ENCODE results near the gene UBE2H. TPM values are rescaled to one million over a fixed set of nuclear protein-coding genes. Genes with fewer than 3 reads are reported as not detected.

Gene UBE2H
- total and polyA plus RNA-seq, 2 donors (not counting 1 experiment from before 2014, with no cell fraction given), result 23.3 to 54.1 TPM

- H3K4me3 Mint-ChIP-seq, result no peak overlapping the region
- H3K27ac Mint-ChIP-seq, result no peak overlapping the region
- ChIA-PET POLR2A (no interaction called here), CTCF (interaction anchor here (0.6 to 3.5 kb wide), 4 partner anchors 8 to 190 kb away, joined by 4 to 14 read pairs (median 5); no protein-coding TSS in a partner anchor)
- no peak overlapping the region for H2AFZ ChIP-seq (ENCODE audit: insufficient read depth, low read depth, low read length, poor library complexity, severe bottlenecking)
- no peaks in the 10 kb centered on the region for H3K36me3 ChIP-seq (replicated peaks in 1 of 2; ENCODE audit: control extremely low read depth in 1 of 2, control insufficient read depth in 1 of 2, extremely low read depth in 1 of 2, insufficient read depth in 2 of 2, low read length in 1 of 2)
- DNase-seq (no peak), ATAC-seq (ENCODE audit: low read depth) (no peak)
- intact Hi-C loops (cut with micrococcal nuclease), result loop anchor here (10.0 kb wide), 1 partner anchor 87 kb away; no protein-coding TSS in a partner anchor
- peaks cover 9 to 17% of the 10 kb centered on the region in 2 donors for H3K4me1 ChIP-seq (ENCODE audit: control insufficient read depth in 2 of 2, insufficient read depth in 2 of 2, low read length in 2 of 2)
- H3K4me1 Mint-ChIP-seq, result peaks cover 10% of the 10 kb centered on the region
- TF ChIP-seq EZH2 (IDR thresholded peaks at IDR 0.05; ENCODE audit: borderline replicate concordance, insufficient read depth, low read depth, low read length, poor library complexity, severe bottlenecking), result no peak
- TF ChIP-seq, protein P1, sequence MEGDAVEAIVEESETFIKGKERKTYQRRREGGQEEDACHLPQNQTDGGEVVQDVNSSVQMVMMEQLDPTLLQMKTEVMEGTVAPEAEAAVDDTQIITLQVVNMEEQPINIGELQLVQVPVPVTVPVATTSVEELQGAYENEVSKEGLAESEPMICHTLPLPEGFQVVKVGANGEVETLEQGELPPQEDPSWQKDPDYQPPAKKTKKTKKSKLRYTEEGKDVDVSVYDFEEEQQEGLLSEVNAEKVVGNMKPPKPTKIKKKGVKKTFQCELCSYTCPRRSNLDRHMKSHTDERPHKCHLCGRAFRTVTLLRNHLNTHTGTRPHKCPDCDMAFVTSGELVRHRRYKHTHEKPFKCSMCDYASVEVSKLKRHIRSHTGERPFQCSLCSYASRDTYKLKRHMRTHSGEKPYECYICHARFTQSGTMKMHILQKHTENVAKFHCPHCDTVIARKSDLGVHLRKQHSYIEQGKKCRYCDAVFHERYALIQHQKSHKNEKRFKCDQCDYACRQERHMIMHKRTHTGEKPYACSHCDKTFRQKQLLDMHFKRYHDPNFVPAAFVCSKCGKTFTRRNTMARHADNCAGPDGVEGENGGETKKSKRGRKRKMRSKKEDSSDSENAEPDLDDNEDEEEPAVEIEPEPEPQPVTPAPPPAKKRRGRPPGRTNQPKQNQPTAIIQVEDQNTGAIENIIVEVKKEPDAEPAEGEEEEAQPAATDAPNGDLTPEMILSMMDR (IDR thresholded peaks at IDR 0.05), result no peak
- H3K27me3 Mint-ChIP-seq, result peaks cover 5% of the 10 kb centered on the region
- no peaks in the 10 kb centered on the region for H4K20me1 ChIP-seq (ENCODE audit: control insufficient read depth, insufficient read depth, low read length, poor library complexity, severe bottlenecking)
- H3K27me3 ChIP-seq (replicated peaks in 1 of 4; ENCODE audit: control extremely low read depth in 1 of 4, control insufficient read depth in 3 of 4, insufficient read depth in 4 of 4, low read length in 3 of 4), result no peaks in the 10 kb centered on the region
- 100% methylated on average over 2 of the region's 2 CpGs for WGBS (ENCODE audit: insufficient coverage)
- H3K9ac ChIP-seq (ENCODE audit: low read length), result no peak overlapping the region
- H3K4me2 ChIP-seq (replicated peaks; ENCODE audit: low read depth, low read length, poor library complexity, severe bottlenecking), result no peak overlapping the region
- no peak overlapping the region for H3K4me3 ChIP-seq (ENCODE audit: control extremely low read depth in 1 of 5, extremely low read depth in 1 of 5, insufficient read depth in 1 of 5, low read depth in 2 of 5, low read length in 4 of 5)
- no peaks in the 10 kb centered on the region for H3K9me3 Mint-ChIP-seq (ENCODE audit: insufficient read depth)
- no peak overlapping the region for H3K27ac ChIP-seq (ENCODE audit: low read length in 2 of 2)
- no peaks in the 10 kb centered on the region for H3K79me2 ChIP-seq (ENCODE audit: control insufficient read depth, insufficient read depth, low read length)
- peaks cover 2 to 3% (median 3%) of the 10 kb centered on the region in 3 donors for H3K9me3 ChIP-seq (ENCODE audit: control extremely low read depth in 1 of 3, control insufficient read depth in 2 of 3, insufficient read depth in 1 of 3, low read length in 2 of 3)
Measured at GRCh38 chr7:129821476-129821875, 131.3 kb downstream of the UBE2H start.

DNA sequence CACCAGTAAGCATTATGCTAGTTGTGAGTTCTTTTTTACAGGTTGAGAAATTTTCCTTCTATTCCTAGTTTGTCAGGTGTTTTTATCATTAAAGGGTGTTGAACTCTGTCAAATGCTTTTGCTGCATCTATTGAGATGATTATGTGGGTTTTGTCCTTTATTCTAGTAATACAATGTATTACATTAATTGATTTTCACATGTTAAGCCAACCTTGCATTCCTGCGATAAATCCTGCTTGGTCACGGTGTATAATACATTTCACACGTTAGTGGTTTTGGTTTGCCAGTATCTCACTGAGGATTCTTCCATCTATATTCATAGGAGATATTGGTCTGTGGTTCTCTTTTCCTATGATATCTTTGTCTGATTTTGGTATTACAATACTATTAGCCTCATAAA lies 136.0 kb downstream of the UBE2H start:
- H3K4me3 Mint-ChIP-seq, result no peak overlapping the region
- H3K9me3 ChIP-seq (ENCODE audit: control extremely low read depth in 1 of 3, control insufficient read depth in 2 of 3, insufficient read depth in 1 of 3, low read length in 2 of 3), result peaks cover 2 to 9% (median 3%) of the 10 kb centered on the region in 3 donors
- H3K4me1 ChIP-seq (ENCODE audit: control insufficient read depth in 2 of 2, insufficient read depth in 2 of 2, low read length in 2 of 2), result no peaks in the 10 kb centered on the region
- H2AFZ ChIP-seq (ENCODE audit: insufficient read depth, low read depth, low read length, poor library complexity, severe bottlenecking), result no peak overlapping the region
- no peaks in the 10 kb centered on the region for H4K20me1 ChIP-seq (ENCODE audit: control insufficient read depth, insufficient read depth, low read length, poor library complexity, severe bottlenecking)
- no peak overlapping the region for H3K27ac ChIP-seq (ENCODE audit: low read length in 2 of 2)
- H3K4me3 ChIP-seq (ENCODE audit: control extremely low read depth in 1 of 5, extremely low read depth in 1 of 5, insufficient read depth in 1 of 5, low read depth in 2 of 5, low read length in 4 of 5), result no peak overlapping the region
- TF ChIP-seq, protein P1 (IDR thresholded peaks at IDR 0.05), result no peak
- TF ChIP-seq EZH2 (IDR thresholded peaks at IDR 0.05; ENCODE audit: borderline replicate concordance, insufficient read depth, low read depth, low read length, poor library complexity, severe bottlenecking), result no peak
- POLR2A ChIA-PET, result no interaction called here
- H3K4me2 ChIP-seq (replicated peaks; ENCODE audit: low read depth, low read length, poor library complexity, severe bottlenecking), result no peak overlapping the region
- CTCF ChIA-PET, result no interaction called here
- no peak overlapping the region for H3K9ac ChIP-seq (ENCODE audit: low read length)
- ATAC-seq (ENCODE audit: low read depth) (no peak), DNase-seq (no peak)
- H3K36me3 ChIP-seq (replicated peaks in 1 of 2; ENCODE audit: control extremely low read depth in 1 of 2, control insufficient read depth in 1 of 2, extremely low read depth in 1 of 2, insufficient read depth in 2 of 2, low read length in 1 of 2), result no peaks in the 10 kb centered on the region
- intact Hi-C loops (cut with micrococcal nuclease), result no loop called here
- no peaks in the 10 kb centered on the region for H3K27me3 ChIP-seq (replicated peaks in 1 of 4; ENCODE audit: control extremely low read depth in 1 of 4, control insufficient read depth in 3 of 4, insufficient read depth in 4 of 4, low read length in 3 of 4)
- WGBS (ENCODE audit: insufficient coverage), result no CpG with 5 or more reads among the region's 3 CpGs
- H3K9me3 Mint-ChIP-seq (ENCODE audit: insufficient read depth), result no peaks in the 10 kb centered on the region
- H3K4me1 Mint-ChIP-seq, result no peaks in the 10 kb centered on the region
- peaks cover 13% of the 10 kb centered on the region for H3K27me3 Mint-ChIP-seq
- no peaks in the 10 kb centered on the region for H3K79me2 ChIP-seq (ENCODE audit: control insufficient read depth, insufficient read depth, low read length)
- H3K27ac Mint-ChIP-seq, result no peak overlapping the region
